Cortex of kidney (tissue), 1 donor: ENCODE measurements around the gene FAAP100.
"Not testable (repeated sequence)": the region's sequence is repeated elsewhere in the genome, so short reads cannot be mapped to it uniquely, and the experiment has no call there.

Experiments
- DNase-seq: peaks from one replicate; lab custom pipeline; 2025; lab: John Stamatoyannopoulos, UW

The FAAP100 gene

GRCh38 chr17:81552244-81553017 is at the start of gene FAAP100:
FAAP100 (minus strand) TSS chr17:81552353; CDS start chr17:81552330, 23 bp downstream.
- DNase-seq, result no peak

- DNase-seq, result no peak
Observed at GRCh38 chr17:81601525-81602120, 49.5 kb upstream of the FAAP100 start.

- no peak for DNase-seq
Observed at GRCh38 chr17:81599719-81600486, 47.8 kb upstream of the FAAP100 start.

- no peak for DNase-seq
Observed at GRCh38 chr17:81593105-81593871, 41.1 kb upstream of the FAAP100 start.

GRCh38 chr17:81591971-81592370 is 39.8 kb upstream of the FAAP100 start:
- DNase-seq, result no peak

GRCh38 chr17:81590121-81590520 is 38.0 kb upstream of the FAAP100 start:
- DNase-seq, result no peak

- no peak for DNase-seq
Observed at GRCh38 chr17:81589612-81590011, 37.5 kb upstream of the FAAP100 start.

- DNase-seq, result no peak
Observed at GRCh38 chr17:81586096-81586495, 33.9 kb upstream of the FAAP100 start.

- not testable (repeated sequence) for DNase-seq
Observed at GRCh38 chr17:81584771-81585170, 32.6 kb upstream of the FAAP100 start.

GRCh38 chr17:81583589-81584342 is 31.6 kb upstream of the FAAP100 start:
- no peak for DNase-seq

GRCh38 chr17:81582749-81583148 is 30.6 kb upstream of the FAAP100 start:
- no peak for DNase-seq

GRCh38 chr17:81582341-81582740 is 30.2 kb upstream of the FAAP100 start:
- no peak for DNase-seq

- no peak for DNase-seq
Observed at GRCh38 chr17:81581758-81582157, 29.6 kb upstream of the FAAP100 start.

GRCh38 chr17:81580481-81580880 is 28.3 kb upstream of the FAAP100 start:
- no peak for DNase-seq

GRCh38 chr17:81579821-81580321 is 27.7 kb upstream of the FAAP100 start:
- no peak for DNase-seq

GRCh38 chr17:81579298-81579697 is 27.1 kb upstream of the FAAP100 start:
- DNase-seq, result no peak

GRCh38 chr17:81578561-81579225 is 26.5 kb upstream of the FAAP100 start:
- DNase-seq, result no peak

GRCh38 chr17:81578038-81578441 is 25.9 kb upstream of the FAAP100 start:
- no peak for DNase-seq

GRCh38 chr17:81577278-81578000 is 25.3 kb upstream of the FAAP100 start:
- no peak for DNase-seq
